Stimulated activated CD4-positive, alpha-beta T cell treated with anti-CD3 and anti-CD28 coated beads, Interleukin-4, amount 100 ng/mL, for 48 hours (primary cell): ENCODE results near the gene SPATA6.
"Not testable (repeated sequence)": the region's sequence is repeated elsewhere in the genome, so short reads cannot be mapped to it uniquely, and the experiment has no call there.

ENCODE experiments used
- DNase-seq, 2 donors: peaks; one replicate each; pipeline ENCODE4 v3.0.0-alpha.2; 2020; ENCODE audit warnings: low read depth in 2 of 2

Gene SPATA6

DNA sequence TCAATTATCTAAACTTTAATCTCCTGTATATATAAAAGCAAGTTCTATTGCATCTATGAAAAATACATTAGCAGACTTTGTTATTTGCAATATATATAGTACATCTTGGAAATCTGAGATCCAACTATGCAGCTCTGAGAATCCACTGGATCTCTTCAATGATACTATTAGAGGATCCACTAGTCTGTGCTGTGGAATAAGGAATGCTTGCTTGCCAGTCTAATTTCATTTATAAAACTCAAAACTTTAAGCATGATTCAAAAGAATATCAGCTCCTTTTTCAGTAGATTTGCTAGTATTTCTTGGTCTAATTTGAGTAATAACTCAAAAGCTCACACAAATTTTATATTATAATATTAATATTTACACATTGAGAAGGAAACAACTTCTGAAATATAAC, 115.1 kb downstream of the SPATA6 start:
- no peak for DNase-seq

DNA sequence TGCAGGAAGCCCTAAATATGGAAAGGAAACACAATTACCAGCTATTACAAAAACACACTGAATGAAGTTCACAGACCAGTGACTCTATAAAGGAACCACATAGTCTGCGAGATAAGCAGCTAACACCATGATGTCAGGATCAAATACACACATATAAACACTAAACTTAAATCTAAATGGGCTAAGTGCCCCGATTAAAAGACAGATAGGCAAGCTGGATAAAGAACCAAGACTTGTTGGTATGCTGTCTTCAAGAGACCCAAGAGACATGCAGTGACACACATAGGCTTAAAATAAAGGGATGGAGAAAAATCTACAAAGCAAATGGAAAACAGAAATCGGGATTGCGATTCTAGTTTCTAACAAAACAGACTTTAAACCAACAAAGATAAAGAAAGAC, 127.6 kb downstream of the SPATA6 start:
- DNase-seq: no peak

DNA sequence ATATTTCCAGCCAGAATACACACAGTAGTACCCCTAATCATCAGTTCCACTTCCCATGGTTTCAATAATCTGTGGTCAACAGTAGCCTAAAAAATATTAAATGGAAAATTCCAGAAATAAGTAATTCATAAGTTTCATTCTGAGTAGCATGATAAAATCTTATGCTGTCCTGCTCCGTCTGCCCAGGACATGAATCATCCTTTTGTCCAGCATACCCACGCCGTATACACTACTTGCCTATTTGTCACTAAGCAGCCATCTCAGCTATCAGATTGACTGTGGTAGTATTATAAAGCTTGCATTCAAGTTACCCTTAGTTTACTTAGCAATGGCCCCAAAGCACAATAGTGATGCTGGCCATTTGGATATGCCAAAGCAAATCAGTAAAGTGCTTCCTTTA, 130.8 kb downstream of the SPATA6 start:
- DNase-seq: no peak

DNA sequence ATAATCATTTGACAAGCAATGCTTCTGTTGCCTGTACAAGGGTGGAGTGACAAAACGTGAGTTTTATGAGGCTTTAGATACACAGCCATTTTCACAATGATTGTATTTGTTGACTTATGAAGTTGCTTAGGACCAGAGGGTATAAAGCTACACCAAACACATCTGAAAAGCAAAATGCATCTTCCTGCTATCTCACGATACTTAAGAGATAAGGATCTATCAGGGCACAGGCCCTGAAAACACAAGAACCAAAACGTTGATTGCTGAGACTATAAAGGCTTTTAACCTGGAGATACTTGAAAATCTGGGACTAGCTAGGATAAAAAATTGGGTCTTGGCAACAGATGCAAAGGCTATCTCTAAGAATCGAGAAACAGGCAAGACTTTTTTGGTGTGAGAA, 133.7 kb downstream of the SPATA6 start:
- DNase-seq: no peak

DNA sequence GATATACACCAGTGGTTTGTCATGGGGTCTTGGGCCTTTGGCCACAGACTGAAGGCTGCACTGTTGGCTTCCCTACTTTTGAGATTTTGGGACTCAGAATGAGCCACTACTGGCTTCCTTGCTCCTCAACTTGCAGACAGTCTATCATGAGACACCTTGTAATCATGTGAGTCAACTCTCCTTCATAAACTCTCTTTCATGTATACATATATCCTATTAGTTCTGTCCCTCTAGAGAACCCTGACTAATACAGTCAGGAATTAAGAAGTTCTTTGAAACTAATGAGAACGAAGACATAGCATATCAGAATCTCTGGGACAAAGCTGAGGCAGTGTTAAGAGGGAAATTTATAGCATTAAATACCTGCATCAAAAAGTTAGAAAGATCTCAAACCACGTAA, 138.7 kb downstream of the SPATA6 start:
- no peak for DNase-seq

DNA sequence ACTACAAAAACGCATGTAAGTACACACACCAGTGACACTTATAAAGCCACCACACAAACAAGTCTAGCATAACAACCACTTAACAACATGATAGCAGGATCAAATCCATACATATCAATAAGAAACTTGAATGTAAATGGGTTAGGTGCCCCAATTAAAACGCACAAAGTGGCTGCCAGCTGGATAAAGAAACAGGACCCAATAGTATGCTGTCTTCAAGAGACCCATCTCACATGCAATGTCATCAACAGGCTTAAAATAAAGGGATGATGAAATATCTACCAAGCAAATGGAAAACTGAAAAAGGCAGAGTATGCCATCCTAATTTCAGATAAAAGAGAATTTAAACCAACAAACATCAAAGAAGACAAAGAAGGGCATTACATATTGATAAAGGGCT, 139.9 kb downstream of the SPATA6 start:
- no peak for DNase-seq

DNA sequence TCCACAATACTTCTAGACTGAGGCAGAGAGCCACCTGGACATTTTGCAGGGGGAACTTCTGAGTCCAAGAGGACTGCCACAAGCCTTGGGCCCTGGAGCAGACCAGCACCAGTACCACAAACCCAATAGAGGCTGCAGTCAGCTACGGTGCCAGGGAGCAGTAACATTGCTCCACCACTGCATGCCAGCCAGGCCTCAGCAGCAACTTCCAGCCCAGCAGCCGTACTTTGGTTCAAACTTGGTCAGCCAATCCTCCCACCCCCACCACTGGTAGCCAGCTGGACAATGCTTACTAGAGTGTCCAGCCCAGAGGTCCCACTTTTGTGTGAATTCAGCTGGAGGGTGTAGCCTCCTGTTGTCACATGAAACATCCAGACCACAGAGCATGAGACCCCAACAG, 142.1 kb downstream of the SPATA6 start:
- no peak for DNase-seq

DNA sequence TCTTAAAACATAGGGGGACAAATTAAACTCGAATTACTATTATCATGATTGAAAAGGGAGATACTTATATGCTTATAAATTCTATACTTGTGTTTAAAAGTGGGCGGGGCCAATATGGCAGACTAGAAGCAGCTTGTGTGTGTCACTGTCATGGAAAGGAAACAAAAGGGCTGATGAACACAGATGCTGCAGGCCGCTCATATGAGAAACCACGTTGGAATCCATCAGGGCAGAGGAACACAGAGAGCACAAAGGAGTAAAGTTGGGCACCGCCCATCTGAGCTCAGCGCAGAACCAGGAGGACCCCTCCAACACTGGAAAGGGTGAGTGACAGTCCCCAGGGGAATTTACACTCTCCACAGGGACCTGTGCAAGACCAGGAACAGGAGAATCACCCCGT, 142.5 kb downstream of the SPATA6 start:
- no peak for DNase-seq

DNA sequence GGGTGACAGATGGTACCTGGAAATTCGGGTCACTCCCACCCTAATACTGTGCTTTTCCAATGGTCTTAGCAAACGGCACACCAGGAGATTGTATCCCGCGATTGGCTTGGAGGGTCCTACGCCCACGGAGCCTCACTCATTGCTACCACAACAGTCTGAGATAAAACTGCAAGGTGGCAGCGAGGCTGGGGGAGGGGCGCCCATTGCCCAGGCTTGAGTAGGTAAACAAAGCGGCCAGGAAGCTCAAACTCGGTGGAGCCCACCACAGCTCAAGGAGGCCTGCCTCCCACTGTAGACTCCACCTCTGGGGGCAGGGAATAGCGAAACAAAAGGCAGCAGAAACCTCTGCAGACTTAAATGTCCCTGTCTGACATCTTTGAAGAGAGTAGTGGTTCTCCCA, 160.2 kb downstream of the SPATA6 start:
- DNase-seq: not testable (repeated sequence)

DNA sequence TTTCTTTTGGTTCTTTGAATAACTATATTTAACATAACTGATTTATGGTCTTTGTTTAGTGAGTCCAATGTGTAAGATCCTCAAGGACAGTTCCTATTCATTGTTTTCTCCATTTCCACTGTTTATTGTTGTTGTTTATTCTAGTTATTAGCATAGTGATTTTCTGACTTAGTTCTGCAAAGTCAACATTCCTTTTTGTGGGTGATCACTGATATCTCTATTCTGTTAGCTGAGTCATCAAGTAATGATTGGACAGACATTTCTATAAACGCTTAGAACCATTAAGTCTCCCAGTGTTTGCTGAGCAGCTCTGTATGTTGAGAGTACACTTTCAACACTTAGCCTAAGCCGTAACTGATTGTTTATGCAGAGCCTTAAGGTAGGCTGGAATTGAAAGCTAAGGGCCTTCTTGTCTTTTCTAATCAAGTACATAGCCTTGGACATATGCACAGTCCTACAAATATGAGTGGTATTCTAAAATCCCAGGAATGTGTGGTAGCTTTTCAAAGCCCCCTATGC, 162.4 kb downstream of the SPATA6 start:
- no peak for DNase-seq

DNA sequence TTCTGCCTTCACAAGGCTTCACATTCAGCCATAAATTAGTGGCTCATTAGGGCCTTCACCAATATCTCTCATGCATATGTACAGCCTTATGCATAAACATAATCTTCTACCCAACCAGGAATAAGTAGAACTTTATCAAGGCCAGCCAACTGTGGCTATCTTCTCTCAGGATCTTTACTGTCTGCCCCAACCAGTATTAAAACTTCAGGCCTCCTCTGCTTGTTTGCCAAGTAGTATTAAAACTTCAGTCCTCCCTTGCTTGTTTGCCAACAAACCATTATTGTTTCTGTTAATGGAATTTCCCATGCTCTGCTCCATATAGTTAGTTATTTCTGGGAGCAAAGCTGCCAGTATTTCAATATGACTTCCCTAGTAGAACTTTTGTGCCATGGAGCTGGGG, 169.4 kb downstream of the SPATA6 start:
- no peak for DNase-seq

DNA sequence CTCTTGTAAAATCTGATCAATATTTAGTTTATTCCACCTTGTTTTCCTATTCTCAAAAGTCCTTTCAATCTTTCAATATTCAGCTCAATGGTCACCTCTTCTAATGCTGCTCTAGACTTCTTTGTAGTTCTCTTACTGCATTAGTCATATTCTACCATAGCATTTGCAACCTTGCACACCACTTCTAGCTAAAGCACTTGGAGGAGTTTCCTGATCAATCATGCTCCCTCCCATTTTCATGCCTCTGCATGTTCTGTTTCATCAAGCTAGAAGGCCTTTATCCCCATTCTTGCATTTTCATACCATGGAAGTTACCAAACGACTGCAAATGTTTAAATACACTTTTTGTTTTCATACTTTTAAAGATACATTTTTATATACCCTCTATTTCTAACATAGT, 177.3 kb downstream of the SPATA6 start:
- DNase-seq: no peak

DNA sequence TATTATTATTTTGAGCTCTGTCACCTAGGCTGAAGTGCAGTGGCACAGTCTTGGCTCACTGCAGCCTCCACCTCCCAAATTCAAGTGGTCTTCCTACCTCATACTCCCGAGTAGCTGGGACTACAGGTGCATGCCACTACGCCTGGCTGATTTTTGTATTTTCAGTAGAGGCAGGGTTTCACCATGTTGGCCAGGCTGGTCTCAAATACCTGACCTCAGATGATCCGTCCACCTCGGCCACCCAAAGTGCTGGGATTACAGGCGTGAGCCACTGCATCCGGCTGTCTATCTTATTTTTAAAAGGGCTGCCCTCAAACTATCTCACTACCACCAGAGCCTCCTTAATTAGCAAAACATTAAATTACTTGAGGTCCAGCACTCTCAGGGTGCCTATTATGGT, 177.9 kb downstream of the SPATA6 start:
- not testable (repeated sequence) for DNase-seq

DNA sequence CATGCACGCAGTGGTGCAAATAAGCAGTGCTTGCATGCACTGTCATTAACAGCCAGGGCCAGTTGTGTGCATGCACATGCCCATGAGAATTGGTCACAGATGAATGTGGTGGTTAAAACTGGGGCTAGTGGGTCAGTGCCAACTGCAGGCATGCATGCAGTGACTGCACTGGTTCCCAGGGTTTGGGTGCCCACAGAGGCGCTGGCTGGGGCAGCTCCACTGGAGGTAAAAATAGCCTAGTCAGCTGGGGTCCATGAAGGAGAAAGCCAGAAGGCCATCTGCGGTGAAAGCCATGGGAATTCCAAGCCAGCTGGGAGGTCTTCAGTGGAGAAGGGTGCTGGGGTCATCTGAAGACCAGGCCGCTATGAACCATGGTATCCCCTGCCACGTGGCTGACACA, 179.3 kb downstream of the SPATA6 start:
- no peak for DNase-seq

DNA sequence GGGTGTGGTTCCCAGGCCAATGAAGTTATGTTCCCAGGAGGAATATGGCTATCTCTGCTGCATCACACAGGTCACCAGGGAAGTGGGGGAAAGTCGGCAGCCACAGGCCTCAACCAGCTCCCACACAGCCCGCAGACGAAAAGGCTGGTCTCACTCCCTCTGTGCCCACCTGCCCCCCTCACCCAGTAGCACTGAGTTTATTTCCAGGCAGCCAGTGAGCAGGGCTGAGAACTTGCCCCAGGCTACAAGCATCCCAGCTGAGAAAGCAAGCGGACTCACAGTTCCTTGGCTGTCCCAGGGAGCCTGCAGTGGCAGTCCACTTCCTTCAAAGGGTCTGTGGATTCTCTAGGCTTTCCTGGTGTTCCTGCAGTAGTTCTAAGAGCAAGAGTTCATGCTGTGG, 180.6 kb downstream of the SPATA6 start:
- no peak for DNase-seq

DNA sequence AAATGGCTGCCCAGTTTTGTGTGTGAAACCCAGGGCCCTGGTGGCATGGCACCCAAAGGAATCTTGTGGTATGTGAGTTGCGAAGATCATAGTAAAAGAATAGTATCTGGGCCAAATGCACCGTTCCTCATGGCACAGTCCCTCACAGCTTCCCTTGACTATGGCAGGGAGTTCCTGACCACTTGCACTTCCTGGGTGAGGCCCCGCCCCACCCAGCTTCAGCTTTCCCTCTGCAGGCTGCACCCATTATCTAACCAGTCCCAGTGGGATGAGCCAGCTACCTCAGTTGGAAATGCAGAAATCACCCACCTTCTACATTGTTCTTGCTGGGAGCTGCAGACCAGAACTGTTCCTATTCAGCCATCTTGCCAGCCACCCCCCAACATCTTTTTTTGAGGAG, 186.5 kb downstream of the SPATA6 start:
- DNase-seq: no peak

DNA sequence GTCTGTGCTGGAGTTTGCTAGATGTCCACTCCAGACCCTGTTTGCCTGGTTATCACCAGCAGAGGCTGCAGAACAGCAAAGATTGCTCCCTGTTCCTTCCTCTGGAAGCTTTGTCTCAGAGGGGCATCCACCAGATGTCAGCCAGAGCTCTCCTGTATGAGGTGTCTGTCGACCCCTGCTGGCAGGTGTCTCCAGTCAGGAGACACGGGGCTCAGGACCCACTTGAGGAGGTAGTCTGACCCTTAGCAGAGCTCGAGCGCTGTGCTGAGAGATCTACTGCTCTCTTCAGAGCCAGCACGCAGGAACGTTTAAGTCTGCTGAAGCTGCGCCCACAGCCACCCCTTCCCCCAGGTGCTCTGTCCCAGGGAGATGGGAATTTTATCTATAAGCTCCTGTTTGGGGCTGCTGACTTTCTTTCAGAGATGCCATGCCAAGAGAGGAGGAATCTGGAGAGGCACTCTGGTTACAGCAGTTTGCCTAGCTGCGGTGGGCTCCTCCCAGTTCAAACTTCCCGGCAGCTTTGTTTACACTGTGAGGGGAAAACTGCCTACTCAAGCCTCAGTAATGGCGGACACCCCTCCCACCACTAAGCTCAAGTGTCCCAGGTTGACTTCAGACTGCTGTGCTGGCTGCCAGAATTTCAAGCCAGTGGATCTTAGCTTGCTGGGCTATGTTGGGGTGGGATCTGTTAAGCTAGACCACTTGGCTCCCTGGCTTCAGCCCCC, 187.1 kb downstream of the SPATA6 start:
- not testable (repeated sequence) for DNase-seq

DNA sequence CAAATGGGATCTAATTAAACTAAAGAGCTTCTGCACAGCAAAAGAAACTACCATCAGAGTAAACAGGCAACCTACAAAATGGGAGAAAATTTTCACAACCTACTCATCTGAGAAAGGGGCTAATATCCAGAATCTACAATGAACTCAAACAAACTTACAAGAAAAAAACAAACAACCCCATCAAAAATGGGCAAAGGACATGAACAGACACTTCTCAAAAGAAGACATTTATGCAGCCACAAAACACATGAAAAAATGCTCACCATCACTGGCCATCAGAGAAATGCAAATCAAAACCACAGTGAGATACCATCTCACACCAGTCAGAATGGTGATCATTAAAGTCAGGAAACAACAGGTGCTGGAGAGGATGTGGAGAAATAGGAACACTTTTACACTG, 189.7 kb downstream of the SPATA6 start:
- DNase-seq: not testable (repeated sequence)

DNA sequence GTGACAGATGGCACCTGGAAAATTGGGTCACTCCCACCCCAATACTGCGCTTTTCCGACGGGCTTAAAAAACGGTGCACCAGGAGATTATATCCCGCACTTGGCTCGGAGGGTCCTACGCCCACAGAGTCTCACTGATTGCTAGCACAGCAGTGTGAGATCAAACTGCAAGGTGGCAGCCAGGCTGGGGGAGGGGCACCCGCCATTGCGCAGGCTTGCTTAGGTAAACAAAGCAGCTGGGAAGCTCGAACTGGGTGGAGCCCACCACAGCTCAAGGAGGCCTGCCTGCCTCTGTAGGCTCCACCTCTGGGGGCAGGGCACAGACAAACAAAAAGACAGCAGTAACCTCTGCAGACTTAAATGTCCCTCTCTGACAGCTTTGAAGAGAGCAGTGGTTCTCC, 194.6 kb downstream of the SPATA6 start:
- DNase-seq: not testable (repeated sequence)

DNA sequence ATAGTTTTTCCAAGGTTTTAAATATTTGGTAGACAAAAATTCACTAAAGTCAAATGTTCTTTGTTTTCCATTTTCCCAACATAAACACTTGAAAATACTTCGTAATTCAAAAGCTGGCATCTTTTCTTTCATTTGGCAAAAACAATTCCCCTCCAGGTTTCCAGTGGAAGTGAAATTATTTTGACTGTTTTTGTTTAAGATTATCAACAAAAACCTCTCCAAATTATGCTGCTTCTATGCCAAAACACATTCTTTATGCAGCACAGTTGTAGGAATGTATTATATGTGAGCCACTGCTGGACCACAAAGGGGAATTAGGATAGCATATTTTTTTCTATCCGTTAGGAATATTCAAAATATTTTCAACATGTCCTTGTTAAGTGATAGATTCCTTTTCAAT, 205.4 kb downstream of the SPATA6 start:
- no peak for DNase-seq

DNA sequence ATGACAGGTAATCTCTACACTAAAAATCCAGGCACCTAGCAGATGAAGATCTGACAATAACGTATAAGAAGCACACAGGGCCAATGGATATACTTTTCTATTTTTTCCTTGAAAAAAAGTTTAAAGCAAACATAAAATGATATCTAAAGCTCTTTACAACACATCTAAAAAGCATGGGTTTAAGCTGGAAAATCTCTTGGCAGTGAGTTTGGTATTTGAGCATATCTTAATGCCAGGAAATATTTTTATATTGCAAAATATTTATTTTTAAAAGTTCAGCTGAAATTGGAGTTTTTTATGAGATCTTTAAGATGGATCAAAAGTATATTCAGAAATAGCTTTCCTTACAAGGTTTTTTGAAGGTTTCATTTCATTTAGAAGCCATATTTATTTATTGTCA, 209.0 kb downstream of the SPATA6 start:
- DNase-seq: no peak

DNA sequence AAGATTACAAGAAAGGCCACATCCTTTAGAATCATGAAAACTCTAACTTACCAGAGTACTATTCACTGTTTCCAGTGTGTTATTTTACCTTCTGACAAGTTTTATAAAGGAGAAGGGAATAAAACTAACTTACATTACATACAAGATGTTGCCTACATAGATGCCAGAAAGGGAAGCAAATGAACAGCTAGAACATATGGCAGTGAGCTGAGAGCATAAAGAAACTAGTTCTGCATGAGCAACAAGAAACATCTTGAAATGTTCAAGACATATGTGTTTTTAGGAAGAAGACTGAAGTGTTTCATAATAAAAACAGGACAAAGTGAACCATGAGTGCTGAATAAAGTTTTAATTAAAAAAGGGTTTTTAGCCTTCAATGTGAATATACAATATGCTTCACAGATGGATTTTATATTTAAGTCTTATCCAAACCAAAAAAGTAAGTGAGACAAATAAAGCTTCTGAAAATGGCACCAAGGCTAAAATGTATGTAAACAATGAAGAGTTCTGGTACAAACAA, 210.1 kb downstream of the SPATA6 start:
- DNase-seq: no peak

DNA sequence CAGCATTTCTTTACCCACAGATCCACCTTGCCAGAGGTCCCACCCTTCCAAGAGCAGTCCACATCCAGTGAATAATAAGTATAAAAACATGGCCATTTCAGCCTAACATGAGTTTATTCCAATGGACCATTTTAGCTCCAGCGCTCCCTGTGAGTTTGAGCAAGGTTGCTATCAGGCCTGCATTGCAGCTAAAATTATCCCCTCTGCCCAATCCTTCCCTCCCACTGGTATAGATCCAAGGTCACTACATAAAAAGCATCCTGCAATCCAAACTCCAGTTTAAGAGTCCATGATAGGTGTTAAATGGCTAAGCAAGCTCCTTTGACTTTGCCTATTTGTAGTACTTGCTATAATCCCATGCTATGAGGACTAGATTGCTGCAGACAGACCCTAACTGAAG, 213.9 kb downstream of the SPATA6 start:
- DNase-seq: no peak

DNA sequence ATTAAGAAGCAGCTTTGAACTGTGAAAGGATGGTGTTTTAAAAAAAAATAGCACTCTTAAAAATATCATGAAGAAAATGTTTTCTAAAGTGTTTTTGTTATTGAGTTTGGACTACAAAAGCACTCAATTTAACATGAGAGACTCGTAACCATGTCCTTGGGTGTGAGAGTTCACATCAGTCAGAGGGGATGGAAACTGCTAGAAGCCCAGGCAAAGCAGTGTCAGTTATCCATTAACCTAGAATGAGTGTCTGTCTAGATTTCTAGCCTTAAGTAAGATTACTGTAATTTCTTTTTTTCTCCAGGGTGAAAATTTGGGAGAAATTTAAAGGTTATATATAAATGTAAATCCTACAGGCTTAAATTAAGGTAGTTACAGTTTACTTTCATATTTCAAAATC, 217.8 kb downstream of the SPATA6 start:
- DNase-seq: no peak
